Loucy (cell line): ENCODE data around the gene EHF.

Experiments used
- CTCF ChIP-seq: fragments of 200-600 bp; sonication (generic); conservative IDR thresholded peaks from 2 replicates; pipeline ENCODE4 v1.5.1; 2014; ENCODE audit warnings: mild to moderate bottlenecking, antibody characterized with exemption, low read length
- EZH2phosphoT487 ChIP-seq: fragments of 200-600 bp; IDR thresholded peaks from 2 replicates; pipeline ENCODE4 v1.6.1; 2018; ENCODE audit warnings: antibody characterized with exemption, mild to moderate bottlenecking, moderate library complexity, borderline replicate concordance

GRCh38 chr11:34609850-34610249 is 11.0 kb upstream of the EHF start:
- TF ChIP-seq CTCF, result no peak
- TF ChIP-seq EZH2phosphoT487, result no peak
